HEK293 (cell line): ENCODE measurements around the gene SET.

Source experiments
- BCL11A ChIP-seq: fragments of 450-650 bp; formaldehyde crosslinking; IDR thresholded peaks from 2 replicates; pipeline ENCODE4 v1.5.1; 2016; ENCODE audit warnings: low read depth, missing biosample characterization, missing genetic modification characterization
- KLF10 ChIP-seq: fragments of 450-650 bp; IDR thresholded peaks from 2 replicates; pipeline ENCODE4 v1.5.1; 2018; ENCODE audit warnings: missing biosample characterization, mild to moderate bottlenecking, missing genetic modification characterization
- KLF8 ChIP-seq: fragments of 450-650 bp; formaldehyde crosslinking; IDR thresholded peaks from 2 replicates; pipeline ENCODE4 v1.5.1; 2016; ENCODE audit warnings: missing biosample characterization, missing genetic modification characterization
- MYNN ChIP-seq: fragments of 450-650 bp; formaldehyde crosslinking; IDR thresholded peaks from 2 replicates; pipeline ENCODE4 v1.5.1; 2016; ENCODE audit warnings: missing biosample characterization, missing genetic modification characterization, borderline replicate concordance
- SCRT2 ChIP-seq: fragments of 450-650 bp; formaldehyde crosslinking; IDR thresholded peaks from 2 replicates; pipeline ENCODE4 v1.5.1; 2016; ENCODE audit warnings: missing biosample characterization, missing genetic modification characterization
- SP7 ChIP-seq: fragments of 450-650 bp; formaldehyde crosslinking; IDR thresholded peaks from 2 replicates; pipeline ENCODE4 v1.5.1; 2016; ENCODE audit warnings: missing biosample characterization, missing genetic modification characterization
- ZBTB20 ChIP-seq: fragments of 450-650 bp; formaldehyde crosslinking; IDR thresholded peaks from 2 replicates; pipeline ENCODE4 v1.5.1; 2016; ENCODE audit warnings: missing biosample characterization, missing genetic modification characterization
- ZFHX2 ChIP-seq: fragments of 450-650 bp; formaldehyde crosslinking; conservative IDR thresholded peaks from 2 replicates; pipeline ENCODE4 v1.5.1; 2016; ENCODE audit warnings: missing biosample characterization, missing genetic modification characterization
- ZIC2 ChIP-seq: fragments of 450-650 bp; formaldehyde crosslinking; IDR thresholded peaks from 2 replicates; pipeline ENCODE4 v1.5.1; 2016; ENCODE audit warnings: missing biosample characterization, missing genetic modification characterization
- ZNF239 ChIP-seq: fragments of 450-650 bp; formaldehyde crosslinking; IDR thresholded peaks from 2 replicates; pipeline ENCODE4 v1.5.1; 2016; ENCODE audit warnings: missing biosample characterization, missing genetic modification characterization
- ZNF366 ChIP-seq: fragments of 450-650 bp; formaldehyde crosslinking; conservative IDR thresholded peaks from 2 replicates; pipeline ENCODE4 v1.5.1; 2016; ENCODE audit warnings: missing biosample characterization, missing genetic modification characterization
- ZNF37A ChIP-seq: fragments of 450-650 bp; IDR thresholded peaks from 2 replicates; pipeline ENCODE4 v1.5.1; 2018; ENCODE audit warnings: missing biosample characterization, missing genetic modification characterization
- ZNF529 ChIP-seq: fragments of 450-650 bp; formaldehyde crosslinking; IDR thresholded peaks from 2 replicates; pipeline ENCODE4 v1.5.1; 2017; ENCODE audit warnings: missing genetic modification characterization, missing biosample characterization; ENCODE audit not compliant: insufficient replicate concordance
- ZNF596 ChIP-seq: fragments of 450-650 bp; IDR thresholded peaks from 2 replicates; pipeline ENCODE4 v1.5.0; 2018; ENCODE audit warnings: missing biosample characterization, mild to moderate bottlenecking, missing genetic modification characterization, moderate library complexity
- ZNF629 ChIP-seq: fragments of 450-650 bp; formaldehyde crosslinking; IDR thresholded peaks from 2 replicates; pipeline ENCODE4 v1.5.1; 2017; ENCODE audit warnings: missing biosample characterization, missing genetic modification characterization
- ZSCAN23 ChIP-seq: fragments of 450-650 bp; formaldehyde crosslinking; IDR thresholded peaks from 2 replicates; pipeline ENCODE4 v1.5.1; 2016; ENCODE audit warnings: missing biosample characterization, missing genetic modification characterization
- TF ChIP-seq, protein P1 (sequence below): fragments of 450-650 bp; formaldehyde crosslinking; IDR thresholded peaks from 2 replicates; pipeline ENCODE4 v1.5.1; 2016; ENCODE audit warnings: missing biosample characterization, missing genetic modification characterization
- TF ChIP-seq, protein P2 (sequence below): fragments of 450-650 bp; formaldehyde crosslinking; IDR thresholded peaks from 2 replicates; pipeline ENCODE4 v1.5.1; 2016; ENCODE audit warnings: missing biosample characterization, missing genetic modification characterization
- TF ChIP-seq, protein P3 (sequence below): fragments of 450-650 bp; formaldehyde crosslinking; IDR thresholded peaks from 2 replicates; pipeline ENCODE4 v1.5.1; 2016; ENCODE audit warnings: missing biosample characterization, missing genetic modification characterization
- TF ChIP-seq, protein P4 (sequence below): fragments of 450-650 bp; formaldehyde crosslinking; optimal IDR thresholded peaks from 2 replicates; pipeline ENCODE3; 2016; ENCODE audit warnings: missing biosample characterization, mild to moderate bottlenecking, missing genetic modification characterization
- TF ChIP-seq, protein P5 (sequence below): fragments of 450-650 bp; formaldehyde crosslinking; IDR thresholded peaks from 2 replicates; pipeline ENCODE4 v1.5.1; 2017; ENCODE audit warnings: missing biosample characterization, missing genetic modification characterization
- TF ChIP-seq, protein P6 (sequence below): fragments of 450-650 bp; formaldehyde crosslinking; IDR thresholded peaks from 2 replicates; pipeline ENCODE4 v1.5.1; 2016; ENCODE audit warnings: missing biosample characterization, missing genetic modification characterization, low read depth

SET gene

DNA sequence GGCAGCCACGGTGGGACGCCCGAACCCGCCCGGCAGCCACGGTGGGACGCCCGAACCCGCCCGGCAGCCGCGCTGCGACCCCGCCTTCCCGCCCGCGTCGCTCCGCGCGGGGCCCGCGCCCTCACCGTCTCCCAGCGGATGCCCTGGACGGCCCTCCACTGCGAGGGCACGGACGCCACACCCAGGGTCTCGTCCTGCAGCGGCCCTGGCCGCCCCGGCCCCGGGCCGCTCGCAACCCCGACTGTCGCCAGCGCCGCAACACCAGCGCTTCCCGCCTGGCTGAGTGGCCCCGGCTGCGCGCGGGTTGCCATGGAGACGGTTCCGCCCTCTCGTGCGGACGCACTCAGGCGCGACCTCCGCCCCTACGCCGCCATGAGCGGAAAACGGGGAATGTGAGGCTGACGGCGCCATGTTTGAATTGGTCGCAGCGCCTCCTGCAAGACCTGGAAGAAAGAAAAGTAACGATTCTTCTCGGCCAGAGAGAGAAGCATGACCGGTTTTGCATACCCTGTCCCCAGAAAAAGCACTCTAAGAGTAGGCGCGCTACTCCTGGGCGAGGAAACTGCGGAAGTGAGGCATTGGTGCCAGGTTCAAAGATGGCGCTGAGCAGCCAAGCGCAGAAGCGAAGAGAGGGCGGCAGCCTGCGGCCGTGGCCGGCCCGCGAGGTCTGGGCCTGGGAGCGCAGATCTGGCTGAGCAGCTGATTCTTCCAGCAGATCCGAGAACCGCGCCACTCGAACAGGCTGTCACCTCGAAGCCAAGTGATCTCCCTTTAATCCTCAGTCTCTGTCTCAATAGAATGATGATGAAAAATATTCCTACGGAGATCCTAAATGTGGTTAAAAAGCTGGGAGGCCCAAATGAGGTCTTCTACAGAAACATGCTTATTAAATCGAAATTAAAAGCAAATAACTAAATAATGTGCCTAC is 32.3 kb upstream of the SET start, which contains the start of gene DYNC2I2 (continued):
- TF ChIP-seq, protein P1, sequence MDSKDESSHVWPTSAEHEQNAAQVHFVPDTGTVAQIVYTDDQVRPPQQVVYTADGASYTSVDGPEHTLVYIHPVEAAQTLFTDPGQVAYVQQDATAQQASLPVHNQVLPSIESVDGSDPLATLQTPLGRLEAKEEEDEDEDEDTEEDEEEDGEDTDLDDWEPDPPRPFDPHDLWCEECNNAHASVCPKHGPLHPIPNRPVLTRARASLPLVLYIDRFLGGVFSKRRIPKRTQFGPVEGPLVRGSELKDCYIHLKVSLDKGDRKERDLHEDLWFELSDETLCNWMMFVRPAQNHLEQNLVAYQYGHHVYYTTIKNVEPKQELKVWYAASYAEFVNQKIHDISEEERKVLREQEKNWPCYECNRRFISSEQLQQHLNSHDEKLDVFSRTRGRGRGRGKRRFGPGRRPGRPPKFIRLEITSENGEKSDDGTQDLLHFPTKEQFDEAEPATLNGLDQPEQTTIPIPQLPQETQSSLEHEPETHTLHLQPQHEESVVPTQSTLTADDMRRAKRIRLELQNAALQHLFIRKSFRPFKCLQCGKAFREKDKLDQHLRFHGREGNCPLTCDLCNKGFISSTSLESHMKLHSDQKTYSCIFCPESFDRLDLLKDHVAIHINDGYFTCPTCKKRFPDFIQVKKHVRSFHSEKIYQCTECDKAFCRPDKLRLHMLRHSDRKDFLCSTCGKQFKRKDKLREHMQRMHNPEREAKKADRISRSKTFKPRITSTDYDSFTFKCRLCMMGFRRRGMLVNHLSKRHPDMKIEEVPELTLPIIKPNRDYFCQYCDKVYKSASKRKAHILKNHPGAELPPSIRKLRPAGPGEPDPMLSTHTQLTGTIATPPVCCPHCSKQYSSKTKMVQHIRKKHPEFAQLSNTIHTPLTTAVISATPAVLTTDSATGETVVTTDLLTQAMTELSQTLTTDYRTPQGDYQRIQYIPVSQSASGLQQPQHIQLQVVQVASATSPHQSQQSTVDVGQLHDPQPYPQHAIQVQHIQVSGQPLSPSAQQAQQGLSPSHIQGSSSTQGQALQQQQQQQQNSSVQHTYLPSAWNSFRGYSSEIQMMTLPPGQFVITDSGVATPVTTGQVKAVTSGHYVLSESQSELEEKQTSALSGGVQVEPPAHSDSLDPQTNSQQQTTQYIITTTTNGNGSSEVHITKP (tag by site-specific recombination): peak; percentile 58; the same call in 1 of the 2 replicates
- TF ChIP-seq MYNN: peak; percentile 65; the same call in 1 of the 2 replicates
- no peak for TF ChIP-seq ZNF239 (tag by site-specific recombination)
- peak; percentile 73 for TF ChIP-seq SCRT2 (tag by site-specific recombination)
- TF ChIP-seq, protein P2, sequence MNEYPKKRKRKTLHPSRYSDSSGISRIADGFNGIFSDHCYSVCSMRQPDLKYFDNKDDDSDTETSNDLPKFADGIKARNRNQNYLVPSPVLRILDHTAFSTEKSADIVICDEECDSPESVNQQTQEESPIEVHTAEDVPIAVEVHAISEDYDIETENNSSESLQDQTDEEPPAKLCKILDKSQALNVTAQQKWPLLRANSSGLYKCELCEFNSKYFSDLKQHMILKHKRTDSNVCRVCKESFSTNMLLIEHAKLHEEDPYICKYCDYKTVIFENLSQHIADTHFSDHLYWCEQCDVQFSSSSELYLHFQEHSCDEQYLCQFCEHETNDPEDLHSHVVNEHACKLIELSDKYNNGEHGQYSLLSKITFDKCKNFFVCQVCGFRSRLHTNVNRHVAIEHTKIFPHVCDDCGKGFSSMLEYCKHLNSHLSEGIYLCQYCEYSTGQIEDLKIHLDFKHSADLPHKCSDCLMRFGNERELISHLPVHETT: peak; percentile 95
- no peak; the same call in 1 of the 2 replicates for TF ChIP-seq ZNF37A (tag by site-specific recombination)
- TF ChIP-seq, protein P3, sequence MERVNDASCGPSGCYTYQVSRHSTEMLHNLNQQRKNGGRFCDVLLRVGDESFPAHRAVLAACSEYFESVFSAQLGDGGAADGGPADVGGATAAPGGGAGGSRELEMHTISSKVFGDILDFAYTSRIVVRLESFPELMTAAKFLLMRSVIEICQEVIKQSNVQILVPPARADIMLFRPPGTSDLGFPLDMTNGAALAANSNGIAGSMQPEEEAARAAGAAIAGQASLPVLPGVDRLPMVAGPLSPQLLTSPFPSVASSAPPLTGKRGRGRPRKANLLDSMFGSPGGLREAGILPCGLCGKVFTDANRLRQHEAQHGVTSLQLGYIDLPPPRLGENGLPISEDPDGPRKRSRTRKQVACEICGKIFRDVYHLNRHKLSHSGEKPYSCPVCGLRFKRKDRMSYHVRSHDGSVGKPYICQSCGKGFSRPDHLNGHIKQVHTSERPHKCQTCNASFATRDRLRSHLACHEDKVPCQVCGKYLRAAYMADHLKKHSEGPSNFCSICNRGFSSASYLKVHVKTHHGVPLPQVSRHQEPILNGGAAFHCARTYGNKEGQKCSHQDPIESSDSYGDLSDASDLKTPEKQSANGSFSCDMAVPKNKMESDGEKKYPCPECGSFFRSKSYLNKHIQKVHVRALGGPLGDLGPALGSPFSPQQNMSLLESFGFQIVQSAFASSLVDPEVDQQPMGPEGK (tag by site-specific recombination): no peak
- TF ChIP-seq BCL11A (tag by site-specific recombination): peak; percentile 74; the same call in 1 of the 2 replicates
- TF ChIP-seq ZBTB20 (tag by site-specific recombination): peak; percentile 93
- peak; percentile 94 for TF ChIP-seq SP7
- TF ChIP-seq, protein P4, sequence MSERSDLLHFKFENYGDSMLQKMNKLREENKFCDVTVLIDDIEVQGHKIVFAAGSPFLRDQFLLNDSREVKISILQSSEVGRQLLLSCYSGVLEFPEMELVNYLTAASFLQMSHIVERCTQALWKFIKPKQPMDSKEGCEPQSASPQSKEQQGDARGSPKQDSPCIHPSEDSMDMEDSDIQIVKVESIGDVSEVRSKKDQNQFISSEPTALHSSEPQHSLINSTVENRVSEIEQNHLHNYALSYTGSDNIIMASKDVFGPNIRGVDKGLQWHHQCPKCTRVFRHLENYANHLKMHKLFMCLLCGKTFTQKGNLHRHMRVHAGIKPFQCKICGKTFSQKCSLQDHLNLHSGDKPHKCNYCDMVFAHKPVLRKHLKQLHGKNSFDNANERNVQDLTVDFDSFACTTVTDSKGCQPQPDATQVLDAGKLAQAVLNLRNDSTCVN (tag by site-specific recombination): peak; percentile 98
- peak; percentile 46; the same call in 1 of the 2 replicates for TF ChIP-seq ZNF596 (tag by site-specific recombination)
- TF ChIP-seq, protein P5, sequence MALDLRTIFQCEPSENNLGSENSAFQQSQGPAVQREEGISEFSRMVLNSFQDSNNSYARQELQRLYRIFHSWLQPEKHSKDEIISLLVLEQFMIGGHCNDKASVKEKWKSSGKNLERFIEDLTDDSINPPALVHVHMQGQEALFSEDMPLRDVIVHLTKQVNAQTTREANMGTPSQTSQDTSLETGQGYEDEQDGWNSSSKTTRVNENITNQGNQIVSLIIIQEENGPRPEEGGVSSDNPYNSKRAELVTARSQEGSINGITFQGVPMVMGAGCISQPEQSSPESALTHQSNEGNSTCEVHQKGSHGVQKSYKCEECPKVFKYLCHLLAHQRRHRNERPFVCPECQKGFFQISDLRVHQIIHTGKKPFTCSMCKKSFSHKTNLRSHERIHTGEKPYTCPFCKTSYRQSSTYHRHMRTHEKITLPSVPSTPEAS: peak; percentile 60
- TF ChIP-seq ZNF366 (tag by site-specific recombination): peak; percentile 86
- TF ChIP-seq ZIC2 (tag by site-specific recombination): peak; percentile 41; the same call in 1 of the 2 replicates
- peak; percentile 45; the same call in 1 of the 2 replicates for TF ChIP-seq KLF10 (tag by site-specific recombination)
- TF ChIP-seq ZNF529 (tag by site-specific recombination): no peak
- TF ChIP-seq, protein P6, sequence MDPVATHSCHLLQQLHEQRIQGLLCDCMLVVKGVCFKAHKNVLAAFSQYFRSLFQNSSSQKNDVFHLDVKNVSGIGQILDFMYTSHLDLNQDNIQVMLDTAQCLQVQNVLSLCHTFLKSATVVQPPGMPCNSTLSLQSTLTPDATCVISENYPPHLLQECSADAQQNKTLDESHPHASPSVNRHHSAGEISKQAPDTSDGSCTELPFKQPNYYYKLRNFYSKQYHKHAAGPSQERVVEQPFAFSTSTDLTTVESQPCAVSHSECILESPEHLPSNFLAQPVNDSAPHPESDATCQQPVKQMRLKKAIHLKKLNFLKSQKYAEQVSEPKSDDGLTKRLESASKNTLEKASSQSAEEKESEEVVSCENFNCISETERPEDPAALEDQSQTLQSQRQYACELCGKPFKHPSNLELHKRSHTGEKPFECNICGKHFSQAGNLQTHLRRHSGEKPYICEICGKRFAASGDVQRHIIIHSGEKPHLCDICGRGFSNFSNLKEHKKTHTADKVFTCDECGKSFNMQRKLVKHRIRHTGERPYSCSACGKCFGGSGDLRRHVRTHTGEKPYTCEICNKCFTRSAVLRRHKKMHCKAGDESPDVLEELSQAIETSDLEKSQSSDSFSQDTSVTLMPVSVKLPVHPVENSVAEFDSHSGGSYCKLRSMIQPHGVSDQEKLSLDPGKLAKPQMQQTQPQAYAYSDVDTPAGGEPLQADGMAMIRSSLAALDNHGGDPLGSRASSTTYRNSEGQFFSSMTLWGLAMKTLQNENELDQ (tag by site-specific recombination): no peak
- TF ChIP-seq KLF8: peak; percentile 100
- TF ChIP-seq ZSCAN23 (tag by site-specific recombination): no peak
- peak; percentile 89 for TF ChIP-seq ZNF629 (tag by site-specific recombination)
- TF ChIP-seq ZFHX2 (tag by site-specific recombination): peak; percentile 84
